ENCODE results near the gene KIF1B.

The KIF1B gene

GRCh38 chr1:10207810-10208209 lies 2.6 kb upstream of the KIF1B start:
- Histone ChIP-seq H3K36me3 (ENCODE audit: insufficient read depth, low read length) (no peaks in the 10 kb centered on the region), H3K27ac (no peak overlapping the region), H3K9me3 (ENCODE audit: low read depth, low read length) (no peaks in the 10 kb centered on the region), H3K4me3 (no peak overlapping the region), H3K9ac (ENCODE audit: insufficient read length) (no peak overlapping the region)
- TF ChIP-seq POLR2AphosphoS5 (IDR thresholded peaks at IDR 0.05; ENCODE audit: borderline replicate concordance, low read depth, low read length) (no peak), FOXP2 (optimal IDR thresholded peaks at IDR 0.05; ENCODE audit: control extremely low read depth, extremely low read length, insufficient read depth) (no peak), EZH2 (IDR thresholded peaks at IDR 0.05) (no peak)
- DNase-seq (ENCODE audit: low read depth, low spot score) = no peak

- TF ChIP-seq FOXP2 (optimal IDR thresholded peaks at IDR 0.05; ENCODE audit: control extremely low read depth, extremely low read length, insufficient read depth) (no peak), POLR2AphosphoS5 (IDR thresholded peaks at IDR 0.05; ENCODE audit: borderline replicate concordance, low read depth, low read length) (no peak), EZH2 (IDR thresholded peaks at IDR 0.05) (no peak)
- no peak for DNase-seq (ENCODE audit: low read depth, low spot score)
Observed at GRCh38 chr1:10208537-10208936, 1.8 kb upstream of the KIF1B start.

DNA sequence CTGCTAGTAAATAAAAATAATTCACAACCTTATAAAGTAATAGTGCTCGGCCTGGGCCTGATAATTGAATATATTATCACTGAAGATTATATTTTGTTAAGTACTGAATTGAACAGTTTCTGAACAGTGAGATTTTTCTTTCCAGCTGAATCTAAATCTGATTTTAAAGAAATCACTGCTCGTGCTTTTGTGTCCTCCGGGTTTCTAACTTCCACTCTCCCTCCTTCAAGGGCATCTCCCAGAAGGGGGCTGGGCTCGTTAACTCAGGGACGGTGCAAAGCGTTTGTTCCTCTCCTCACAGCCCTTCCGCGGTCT lies 823 bp upstream of the KIF1B start:
- H3K4me3 ChIP-seq = peak overlapping the region; percentile 83
- no peaks in the 10 kb centered on the region for H3K36me3 ChIP-seq (ENCODE audit: insufficient read depth, low read length)
- DNase-seq (ENCODE audit: low read depth, low spot score) = no peak
- H3K27ac ChIP-seq = peak overlapping the region; percentile 60; the same call in 1 of the 2 replicates
- TF ChIP-seq FOXP2 (optimal IDR thresholded peaks at IDR 0.05; ENCODE audit: control extremely low read depth, extremely low read length, insufficient read depth) (no peak), POLR2AphosphoS5 (IDR thresholded peaks at IDR 0.05; ENCODE audit: borderline replicate concordance, low read depth, low read length) (no peak), EZH2 (IDR thresholded peaks at IDR 0.05) (no peak)
- H3K9ac ChIP-seq (ENCODE audit: insufficient read length) = peak overlapping the region; percentile 90
- no peaks in the 10 kb centered on the region for H3K9me3 ChIP-seq (ENCODE audit: low read depth, low read length)

More at GRCh38 chr1:10208537-10208936, 1.8 kb upstream of the KIF1B start:
- H3K4me3 ChIP-seq = no peak overlapping the region
- no peaks in the 10 kb centered on the region for H3K9me3 ChIP-seq (ENCODE audit: low read depth, low read length)
- H3K27ac ChIP-seq = no peak overlapping the region
- H3K36me3 ChIP-seq (ENCODE audit: insufficient read depth, low read length) = no peaks in the 10 kb centered on the region
- H3K9ac ChIP-seq (ENCODE audit: insufficient read length) = no peak overlapping the region

GRCh38 chr1:10210841-10211804 lies 753 bp downstream of the KIF1B start:
- peak overlapping the region; percentile 83 for H3K4me3 ChIP-seq
- H3K9me3 ChIP-seq (ENCODE audit: low read depth, low read length) = no peaks in the 10 kb centered on the region
- DNase-seq (ENCODE audit: low read depth, low spot score) = no peak
- TF ChIP-seq EZH2 (IDR thresholded peaks at IDR 0.05) = no peak
- TF ChIP-seq FOXP2 (optimal IDR thresholded peaks at IDR 0.05; ENCODE audit: control extremely low read depth, extremely low read length, insufficient read depth) = no peak
- peak; percentile 11; the same call in 1 of the 2 replicates for TF ChIP-seq POLR2AphosphoS5 (IDR thresholded peaks at IDR 0.05; ENCODE audit: borderline replicate concordance, low read depth, low read length)
- peak overlapping the region; percentile 81 for H3K9ac ChIP-seq (ENCODE audit: insufficient read length)
- peak overlapping the region; percentile 81; the same call in 1 of the 2 replicates for H3K27ac ChIP-seq
- H3K36me3 ChIP-seq (ENCODE audit: insufficient read depth, low read length) = no peaks in the 10 kb centered on the region

- Histone ChIP-seq H3K36me3 (ENCODE audit: insufficient read depth, low read length) (no peaks in the 10 kb centered on the region), H3K9me3 (ENCODE audit: low read depth, low read length) (no peaks in the 10 kb centered on the region), H3K9ac (ENCODE audit: insufficient read length) (peak overlapping the region; percentile 81), H3K4me3 (peak overlapping the region; percentile 83), H3K27ac (peak overlapping the region; percentile 81; the same call in 1 of the 2 replicates)
- no peak for DNase-seq (ENCODE audit: low read depth, low spot score)
- TF ChIP-seq EZH2 (IDR thresholded peaks at IDR 0.05) (no peak), FOXP2 (optimal IDR thresholded peaks at IDR 0.05; ENCODE audit: control extremely low read depth, extremely low read length, insufficient read depth) (no peak)
Observed at GRCh38 chr1:10211805-10212410, 1.5 kb downstream of the KIF1B start.

- DNase-seq (ENCODE audit: low read depth, low spot score) = no peak
- peak overlapping the region; percentile 83 for H3K4me3 ChIP-seq
- H3K27ac ChIP-seq = no peak overlapping the region
- TF ChIP-seq POLR2AphosphoS5 (IDR thresholded peaks at IDR 0.05; ENCODE audit: borderline replicate concordance, low read depth, low read length) (no peak), FOXP2 (optimal IDR thresholded peaks at IDR 0.05; ENCODE audit: control extremely low read depth, extremely low read length, insufficient read depth) (no peak), EZH2 (IDR thresholded peaks at IDR 0.05) (no peak)
- H3K36me3 ChIP-seq (ENCODE audit: insufficient read depth, low read length) = no peaks in the 10 kb centered on the region
- peak overlapping the region; percentile 81 for H3K9ac ChIP-seq (ENCODE audit: insufficient read length)
- no peaks in the 10 kb centered on the region for H3K9me3 ChIP-seq (ENCODE audit: low read depth, low read length)
Observed at GRCh38 chr1:10212476-10212875, 2.1 kb downstream of the KIF1B start.

- Histone ChIP-seq H3K36me3 (ENCODE audit: insufficient read depth, low read length) (no peaks in the 10 kb centered on the region), H3K9me3 (ENCODE audit: low read depth, low read length) (no peaks in the 10 kb centered on the region), H3K9ac (ENCODE audit: insufficient read length) (peak overlapping the region; percentile 41), H3K4me3 (peak overlapping the region; percentile 11; the same call in 1 of the 2 replicates), H3K27ac (peak overlapping the region; percentile 69)
- no peak for DNase-seq (ENCODE audit: low read depth, low spot score)
- no peak for TF ChIP-seq POLR2AphosphoS5 (IDR thresholded peaks at IDR 0.05; ENCODE audit: borderline replicate concordance, low read depth, low read length)
- TF ChIP-seq EZH2 (IDR thresholded peaks at IDR 0.05) = no peak
- no peak for TF ChIP-seq FOXP2 (optimal IDR thresholded peaks at IDR 0.05; ENCODE audit: control extremely low read depth, extremely low read length, insufficient read depth)
Observed at GRCh38 chr1:10213186-10213705, 2.9 kb downstream of the KIF1B start.

DNA sequence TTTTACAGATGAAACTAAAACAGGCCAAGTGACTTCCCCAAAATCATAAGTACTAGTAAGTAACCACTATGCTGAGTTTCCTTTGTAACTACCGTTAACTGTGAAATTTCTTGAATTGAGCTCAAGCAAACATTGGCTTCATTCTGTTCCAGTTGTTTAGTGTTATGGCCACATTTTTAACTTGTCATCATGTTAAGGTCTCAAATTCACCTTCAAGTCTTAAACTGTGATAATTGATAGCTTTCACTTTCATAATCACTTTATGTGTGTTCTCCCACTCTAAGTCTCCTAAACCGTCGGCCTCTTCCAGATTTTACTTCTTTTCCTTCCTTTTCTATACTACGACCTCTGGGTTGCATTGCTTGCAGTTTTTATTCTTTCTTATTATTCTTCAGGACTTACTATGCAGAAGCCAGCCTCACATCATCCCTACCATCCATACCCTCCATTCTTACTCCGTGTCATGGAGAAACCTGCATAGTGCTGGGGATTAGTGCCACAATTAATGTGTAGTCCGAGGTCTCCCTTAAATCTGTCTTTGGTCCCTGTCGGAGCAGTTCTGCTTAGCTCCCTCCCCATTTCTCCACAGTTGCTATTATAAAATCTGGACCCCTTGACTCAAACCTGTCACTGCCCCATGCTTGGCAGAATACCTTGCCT lies 5.8 kb downstream of the KIF1B start:
- no peak overlapping the region for H3K9ac ChIP-seq (ENCODE audit: insufficient read length)
- no peak overlapping the region for H3K4me3 ChIP-seq
- no peak overlapping the region for H3K27ac ChIP-seq
- no peak for DNase-seq (ENCODE audit: low read depth, low spot score)
- no peaks in the 10 kb centered on the region for H3K36me3 ChIP-seq (ENCODE audit: insufficient read depth, low read length)
- TF ChIP-seq EZH2 (IDR thresholded peaks at IDR 0.05) (no peak), POLR2AphosphoS5 (IDR thresholded peaks at IDR 0.05; ENCODE audit: borderline replicate concordance, low read depth, low read length) (no peak), FOXP2 (optimal IDR thresholded peaks at IDR 0.05; ENCODE audit: control extremely low read depth, extremely low read length, insufficient read depth) (no peak)
- H3K9me3 ChIP-seq (ENCODE audit: low read depth, low read length) = no peaks in the 10 kb centered on the region
